Thyroid gland (tissue), 4 donors: Measurements from ENCODE around the gene CBS. TPM values are rescaled to one million over a fixed set of nuclear protein-coding genes. Genes with fewer than 3 reads are reported as not detected.
A peak's percentile ranks its signal among the peaks of the same experiment; 100 is the strongest.

Source experiments
- DNase-seq, 2 donors: peaks; one replicate each; pipeline ENCODE4 v3.0.0-alpha.2; 2019
- H3K27ac ChIP-seq, 3 donors: fragments of 200-600 bp; sonication (generic); 1 replicate in 2 of 3; 2 replicates in 1 of 3; pipeline ENCODE4 v1.5.1; 2016 to 2019; ENCODE audit warnings: mild to moderate bottlenecking in 1 of 3, moderate library complexity in 1 of 3
- H3K27me3 ChIP-seq: fragments of 200-600 bp; sonication (generic); one replicate; pipeline ENCODE4 v1.5.1; 2019
- H3K36me3 ChIP-seq, 2 donors: fragments of 200-600 bp; sonication (generic); one replicate each; pipeline ENCODE4 v1.5.1; 2016 to 2019
- H3K4me1 ChIP-seq, 2 donors: fragments of 200-600 bp; sonication (generic); one replicate each; pipeline ENCODE4 v1.5.1; 2017 to 2019
- H3K4me3 ChIP-seq, 3 donors: fragments of 200-600 bp; sonication (generic); replicated peaks in 1 of 3; 1 replicate in 2 of 3; 2 replicates in 1 of 3; pipeline ENCODE4 v1.5.1; 2016; ENCODE audit warnings: mild to moderate bottlenecking in 1 of 3
- H3K9me3 ChIP-seq: fragments of 200-600 bp; sonication (generic); one replicate; pipeline ENCODE4 v1.5.1; 2017
- CTCF ChIP-seq, 6 experiments: fragments of 200-600 bp in 3 of 6; fragments of 450-650 bp in 3 of 6; sonication (generic) in 3 of 6; IDR thresholded peaks; one replicate each; pipeline ENCODE4 v1.5.1; 2016 to 2019; ENCODE audit warnings: antibody characterized with exemption in 6 of 6, mild to moderate bottlenecking in 2 of 6, inconsistent platforms in 1 of 6, moderate library complexity in 1 of 6
- POLR2A ChIP-seq, 2 donors: fragments of 450-650 bp; IDR thresholded peaks; one replicate each; pipeline ENCODE4 v1.6.1; 2017; ENCODE audit warnings: antibody characterized with exemption in 2 of 2, mild to moderate bottlenecking in 2 of 2, moderate library complexity in 1 of 2
- WGBS, 2 donors: methylation state at CpG; one replicate each; pipeline ENCODE4 v1.1.5; 2017; 5-methylcytosine and 5-hydroxymethylcytosine counted together
- intact Hi-C: fragments of 100-400 bp; cut with DNase I; formaldehyde crosslinking; loops from one replicate; pipeline ENCODE4 v1.15.1; 2023
- total RNA-seq, 4 donors: library from RNA; depleted of rRNA; stranded (reverse); fragments of >200 nt; gene quantifications; one replicate each; pipeline ENCODE4 v1.2.3, GENCODE V29; 2016

The CBS gene
- total RNA-seq, 4 donors from 2014 or later = 32.8 to 212 (median 51.3) TPM

GRCh38 chr21:43025636-43026180, 49.9 kb downstream of the CBS start:
- Histone ChIP-seq H3K27me3 (no peaks in the 10 kb centered on the region), H3K36me3 (no peaks in the 10 kb centered on the region), H3K9me3 (no peaks in the 10 kb centered on the region), H3K4me3 (no peak overlapping the region), H3K27ac (peak overlapping the region; percentile 85 to 89 (median 87)), H3K4me1 (peaks cover 47 to 86% of the 10 kb centered on the region in 2 donors)
- TF ChIP-seq POLR2A (IDR thresholded peaks at IDR 0.05) = no peak
- DNase-seq = peak; percentile 61 to 67
- intact Hi-C loops = no loop called here
- WGBS, 2 donors = 43 to 49% methylated on average over 6 of the region's 6 CpGs

- Histone ChIP-seq H3K4me1 (peaks cover 55 to 87% of the 10 kb centered on the region in 2 donors), H3K27me3 (no peaks in the 10 kb centered on the region), H3K27ac (peak overlapping the region; percentile 85 to 89 (median 87)), H3K9me3 (no peaks in the 10 kb centered on the region), H3K4me3 (no peak overlapping the region), H3K36me3 (no peaks in the 10 kb centered on the region)
- no peak for TF ChIP-seq CTCF (IDR thresholded peaks at IDR 0.05)
- no peak for TF ChIP-seq POLR2A (IDR thresholded peaks at IDR 0.05)
- no peak for DNase-seq
- WGBS, 2 donors = 84 to 86% methylated on average over 17 of the region's 17 CpGs
- intact Hi-C loops = no loop called here
Observed at GRCh38 chr21:43024439-43025136, 51.0 kb downstream of the CBS start.

GRCh38 chr21:43023175-43023574, 52.5 kb downstream of the CBS start:
- Histone ChIP-seq H3K4me3 (no peak overlapping the region), H3K27ac (no peak overlapping the region), H3K36me3 (no peaks in the 10 kb centered on the region), H3K9me3 (no peaks in the 10 kb centered on the region), H3K4me1 (peaks cover 51 to 93% of the 10 kb centered on the region in 2 donors), H3K27me3 (no peaks in the 10 kb centered on the region)
- TF ChIP-seq POLR2A (IDR thresholded peaks at IDR 0.05) (no peak), CTCF (IDR thresholded peaks at IDR 0.05) (no peak)
- no peak for DNase-seq
- WGBS, 2 donors = 92 to 93% methylated on average over 8 of the region's 8 CpGs
- intact Hi-C loops = no loop called here

GRCh38 chr21:43021756-43022600, 53.7 kb downstream of the CBS start:
- intact Hi-C loops = no loop called here
- WGBS, 2 donors = 90 to 94% methylated on average over 26 to 27 of the region's 28 CpGs
- H3K36me3 ChIP-seq = no peaks in the 10 kb centered on the region
- H3K27me3 ChIP-seq = no peaks in the 10 kb centered on the region
- DNase-seq = peak in 1 of 2 donors; percentile 30
- TF ChIP-seq CTCF (IDR thresholded peaks at IDR 0.05) (no peak), POLR2A (IDR thresholded peaks at IDR 0.05) (no peak)
- peaks cover 50 to 91% of the 10 kb centered on the region in 2 donors for H3K4me1 ChIP-seq
- H3K4me3 ChIP-seq = no peak overlapping the region
- H3K27ac ChIP-seq = peak overlapping the region; percentile 44 to 93 (median 87)
- H3K9me3 ChIP-seq = no peaks in the 10 kb centered on the region

- TF ChIP-seq CTCF (IDR thresholded peaks at IDR 0.05) (no peak), POLR2A (IDR thresholded peaks at IDR 0.05) (no peak)
- no peaks in the 10 kb centered on the region for H3K27me3 ChIP-seq
- intact Hi-C loops = no loop called here
Observed at GRCh38 chr21:43021191-43021590, 54.4 kb downstream of the CBS start.

More at GRCh38 chr21:43021191-43021590, 54.4 kb downstream of the CBS start:
- 59 to 71% methylated on average over 10 of the region's 10 CpGs for WGBS, 2 donors
- Histone ChIP-seq H3K4me1 (peaks cover 58 to 91% of the 10 kb centered on the region in 2 donors), H3K4me3 (no peak overlapping the region), H3K36me3 (no peaks in the 10 kb centered on the region), H3K9me3 (no peaks in the 10 kb centered on the region), H3K27ac (peak overlapping the region; percentile 44 to 93 (median 87))
- DNase-seq = peak in 1 of 2 donors; percentile 42
